ENCODE measurements around the gene SAP30BP. TPM values are rescaled to one million over a fixed set of nuclear protein-coding genes. Genes with fewer than 3 reads are reported as not detected.

SAP30BP gene
- polyA plus RNA-seq (ENCODE audit: insufficient read length in 3 of 3): 100 to 1,000 TPM in 1 of 3 donors, 10 to 100 TPM in 2; 93.0 to 105 (median 93.7) TPM

- DNase-seq (ENCODE audit: low read depth in 3 of 3, low spot score in 2 of 3): peak; percentile 97 to 98 (median 97)
These were observed at the start of gene SAP30BP, which contains the start of gene RECQL5 for GRCh38 chr17:75666959-75667790. TSS of gene SAP30BP (plus strand) at chr17:75667338. CDS start at chr17:75667373, 35 bp downstream. TSS of gene RECQL5 (minus strand) at chr17:75667154. CDS start at chr17:75666557, 597 bp downstream.

- no peak for DNase-seq (ENCODE audit: low read depth in 3 of 3, low spot score in 2 of 3)
These were observed 49.5 kb upstream of the SAP30BP start for GRCh38 chr17:75617675-75618074.

- DNase-seq (ENCODE audit: low read depth in 3 of 3, low spot score in 2 of 3): no peak
These were observed 47.4 kb upstream of the SAP30BP start for GRCh38 chr17:75619506-75620431.

GRCh38 chr17:75621489-75621888 lies 45.6 kb upstream of the SAP30BP start:
- DNase-seq (ENCODE audit: low read depth in 3 of 3, low spot score in 2 of 3): no peak

- no peak for DNase-seq (ENCODE audit: low read depth in 3 of 3, low spot score in 2 of 3)
These were observed 45.1 kb upstream of the SAP30BP start for GRCh38 chr17:75622076-75622475.

GRCh38 chr17:75622771-75623273 lies 44.3 kb upstream of the SAP30BP start:
- DNase-seq (ENCODE audit: low read depth in 3 of 3, low spot score in 2 of 3): no peak

GRCh38 chr17:75623386-75623785 lies 43.8 kb upstream of the SAP30BP start:
- no peak for DNase-seq (ENCODE audit: low read depth in 3 of 3, low spot score in 2 of 3)

GRCh38 chr17:75624021-75624420 lies 43.1 kb upstream of the SAP30BP start:
- DNase-seq (ENCODE audit: low read depth in 3 of 3, low spot score in 2 of 3): no peak

GRCh38 chr17:75624714-75625345 lies 42.3 kb upstream of the SAP30BP start:
- DNase-seq (ENCODE audit: low read depth in 3 of 3, low spot score in 2 of 3): no peak

GRCh38 chr17:75625813-75626486 lies 41.2 kb upstream of the SAP30BP start:
- DNase-seq (ENCODE audit: low read depth in 3 of 3, low spot score in 2 of 3): no peak

GRCh38 chr17:75626496-75627038 lies 40.6 kb upstream of the SAP30BP start:
- no peak for DNase-seq (ENCODE audit: low read depth in 3 of 3, low spot score in 2 of 3)

GRCh38 chr17:75627094-75627493 lies 40.0 kb upstream of the SAP30BP start:
- DNase-seq (ENCODE audit: low read depth in 3 of 3, low spot score in 2 of 3): no peak

GRCh38 chr17:75628425-75628824 lies 38.7 kb upstream of the SAP30BP start:
- DNase-seq (ENCODE audit: low read depth in 3 of 3, low spot score in 2 of 3): no peak

GRCh38 chr17:75629157-75629556 lies 38.0 kb upstream of the SAP30BP start:
- no peak for DNase-seq (ENCODE audit: low read depth in 3 of 3, low spot score in 2 of 3)

GRCh38 chr17:75630071-75630917 lies 36.8 kb upstream of the SAP30BP start:
- no peak for DNase-seq (ENCODE audit: low read depth in 3 of 3, low spot score in 2 of 3)

GRCh38 chr17:75631353-75631752 lies 35.8 kb upstream of the SAP30BP start:
- DNase-seq (ENCODE audit: low read depth in 3 of 3, low spot score in 2 of 3): no peak

GRCh38 chr17:75632428-75632827 lies 34.7 kb upstream of the SAP30BP start:
- DNase-seq (ENCODE audit: low read depth in 3 of 3, low spot score in 2 of 3): no peak

- DNase-seq (ENCODE audit: low read depth in 3 of 3, low spot score in 2 of 3): peak in 1 of 3 donors; percentile 60
These were observed 34.2 kb upstream of the SAP30BP start, which contains the start of gene SMIM5 for GRCh38 chr17:75632863-75633485. TSS of gene SMIM5 (plus strand) at chr17:75633434. CDS start at chr17:75640202, 6,768 bp downstream.
